PFSK-1 (cell line): Measurements from ENCODE around the gene SUPT5H.

Source experiments
- FOXP2 ChIP-seq: optimal IDR thresholded peaks from 2 replicates; pipeline ENCODE3; 2011; ENCODE audit warnings: borderline replicate concordance, control low read depth, inconsistent platforms; ENCODE audit not compliant: insufficient read depth; ENCODE audit errors: extremely low read length, extremely low read depth
- POLR2AphosphoS5 ChIP-seq: IDR thresholded peaks from 2 replicates; pipeline ENCODE4 v1.6.1; 2012; ENCODE audit warnings: low read depth, mild to moderate bottlenecking, control low read depth, low read length, moderate library complexity
- REST ChIP-seq, 2 experiments: IDR thresholded peaks; 2 replicates each; pipeline versions ENCODE4 v1.6.1 to v1.8.0; 2011 to 2012; ENCODE audit warnings: low read depth in 2 of 2, low read length in 2 of 2, control low read depth in 1 of 2, inconsistent platforms in 1 of 2, mild to moderate bottlenecking in 1 of 2, moderate library complexity in 1 of 2; ENCODE audit not compliant: insufficient read depth in 1 of 2
- SIN3A ChIP-seq: IDR thresholded peaks from 2 replicates; pipeline ENCODE4 v1.6.1; 2012; ENCODE audit warnings: mild to moderate bottlenecking, low read length, moderate library complexity, borderline replicate concordance; ENCODE audit not compliant: insufficient read depth
- TAF1 ChIP-seq: IDR thresholded peaks from 2 replicates; pipeline ENCODE4 v1.6.1; 2012; ENCODE audit warnings: low read length, control low read depth, borderline replicate concordance; ENCODE audit not compliant: insufficient read depth

SUPT5H gene

DNA sequence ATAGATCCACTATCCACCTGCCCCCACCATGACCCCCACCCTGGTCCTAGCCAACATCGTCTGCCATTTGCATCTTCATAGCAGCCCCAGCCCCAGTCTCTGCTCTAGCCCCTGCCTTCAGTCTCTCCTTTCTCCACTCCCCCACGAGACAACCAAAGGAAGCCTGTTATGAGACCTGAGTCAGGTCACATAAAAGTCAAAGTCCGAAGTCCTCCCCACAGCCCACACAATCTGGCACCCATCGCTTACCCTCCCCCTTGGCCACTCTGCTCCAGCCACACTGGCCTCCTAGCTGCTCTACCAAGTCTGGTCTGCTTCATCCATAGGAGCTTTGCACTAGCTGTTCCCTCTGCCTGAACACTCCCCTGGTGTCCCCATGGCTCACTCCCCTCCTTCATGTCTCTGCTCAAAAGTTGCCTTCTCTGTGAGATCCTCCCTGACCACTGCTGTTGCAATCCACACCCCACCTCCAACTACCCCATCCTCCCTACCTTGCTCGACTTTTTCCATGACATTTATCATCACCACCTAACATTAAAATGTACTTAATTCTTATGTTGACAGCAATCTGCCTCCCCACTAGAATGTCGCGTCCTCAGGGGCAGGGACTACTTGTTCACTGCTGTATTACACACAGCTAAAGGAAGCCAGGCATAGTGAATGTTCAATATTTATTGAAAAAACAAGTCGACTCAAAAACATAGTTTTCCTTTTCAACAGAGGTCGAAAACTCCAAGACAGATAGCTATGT lies 34.1 kb upstream of the SUPT5H start:
- TF ChIP-seq TAF1 (no peak), REST (IDR thresholded peaks at IDR 0.05; ENCODE audit: insufficient read depth in 1 of 2, low read depth in 2 of 2, low read length in 2 of 2) (no peak), FOXP2 (no peak), POLR2AphosphoS5 (no peak), SIN3A (no peak)

GRCh38 chr19:39411832-39412099 lies 33.6 kb upstream of the SUPT5H start:
- TF ChIP-seq REST (IDR thresholded peaks at IDR 0.05; ENCODE audit: insufficient read depth in 1 of 2, low read depth in 2 of 2, low read length in 2 of 2) (no peak), FOXP2 (no peak), POLR2AphosphoS5 (no peak), SIN3A (no peak), TAF1 (no peak)

- TF ChIP-seq POLR2AphosphoS5 (peak; percentile 33; the same call in 1 of the 2 replicates), REST (IDR thresholded peaks at IDR 0.05; ENCODE audit: insufficient read depth in 1 of 2, low read depth in 2 of 2, low read length in 2 of 2) (no peak; a peak in 1 of 4 replicates), FOXP2 (peak; percentile 71)
These were observed 33.1 kb upstream of the SUPT5H start, which contains the start of gene PLEKHG2 for GRCh38 chr19:39412100-39412866. PLEKHG2 (plus strand) TSS chr19:39412669; CDS start chr19:39414087, 1,418 bp downstream.

DNA sequence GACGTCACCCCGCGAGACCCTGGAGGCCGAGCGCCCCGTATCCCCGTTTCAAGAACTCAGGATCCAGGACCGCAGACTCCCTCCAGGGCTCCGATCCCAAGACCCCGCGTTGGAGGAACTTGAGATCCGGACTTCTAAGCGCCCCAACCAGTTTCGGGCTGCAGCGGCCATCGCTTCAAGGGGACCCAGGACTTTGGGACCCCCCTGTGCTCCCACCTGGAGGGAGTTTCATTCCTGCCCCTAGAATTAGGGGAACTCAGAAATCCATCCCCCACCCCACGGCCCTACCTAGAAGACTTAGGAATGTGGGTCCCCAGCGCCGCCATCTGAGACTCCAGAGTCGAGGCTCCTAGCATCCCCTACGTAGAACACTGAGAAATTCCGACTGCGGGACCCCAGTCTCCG lies 32.5 kb upstream of the SUPT5H start:
- no peak for TF ChIP-seq TAF1
- no peak; the same call in 1 of the 2 replicates for TF ChIP-seq POLR2AphosphoS5
- TF ChIP-seq FOXP2: no peak
- no peak for TF ChIP-seq REST (IDR thresholded peaks at IDR 0.05; ENCODE audit: insufficient read depth in 1 of 2, low read depth in 2 of 2, low read length in 2 of 2)
- no peak; the same call in 1 of the 2 replicates for TF ChIP-seq SIN3A
